ENCODE results near the gene G6PD.

The G6PD gene

GRCh38 chrX:154483325-154483724, 63.3 kb downstream of the G6PD start:
- no peak for TF ChIP-seq CTCF (conservative IDR thresholded peaks at IDR 0.05; ENCODE audit: control insufficient read depth, insufficient read depth, low read depth, low read length)
- H3K4me3 ChIP-seq (ENCODE audit: control insufficient read depth, low read depth, low read length): no peak overlapping the region
- no peak for DNase-seq (ENCODE audit: low read depth)

DNA sequence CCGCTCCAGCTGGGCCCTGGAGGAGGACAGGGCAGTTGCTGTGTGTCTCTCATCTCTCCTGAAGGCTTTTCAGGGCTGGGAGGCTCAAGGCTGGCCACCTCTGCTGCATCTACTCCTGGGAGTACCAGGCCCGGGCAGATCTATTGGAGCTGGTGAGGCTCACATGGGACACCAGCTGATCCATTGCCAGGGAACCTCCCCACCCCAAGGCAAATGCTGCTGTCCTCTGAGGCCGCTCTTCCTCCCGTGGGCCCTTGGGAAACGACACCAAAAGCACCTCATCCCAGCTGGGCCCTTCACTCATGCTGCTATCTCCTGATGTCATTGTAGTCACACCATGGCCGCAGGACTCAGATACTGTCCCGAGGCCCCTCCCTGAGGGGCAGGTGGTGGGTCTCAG, 63.9 kb downstream of the G6PD start:
- no peak for TF ChIP-seq CTCF (conservative IDR thresholded peaks at IDR 0.05; ENCODE audit: control insufficient read depth, insufficient read depth, low read depth, low read length)
- no peak for DNase-seq (ENCODE audit: low read depth)
- H3K4me3 ChIP-seq (ENCODE audit: control insufficient read depth, low read depth, low read length): no peak overlapping the region

GRCh38 chrX:154481911-154482601, 64.6 kb downstream of the G6PD start:
- no peak for DNase-seq (ENCODE audit: low read depth)
- H3K4me3 ChIP-seq (ENCODE audit: control insufficient read depth, low read depth, low read length): no peak overlapping the region
- TF ChIP-seq CTCF (conservative IDR thresholded peaks at IDR 0.05; ENCODE audit: control insufficient read depth, insufficient read depth, low read depth, low read length): no peak
